Midbrain (tissue), 1 donor: Measurements from ENCODE around the gene AGFG2.
"Not testable (repeated sequence)": the region's sequence is repeated elsewhere in the genome, so short reads cannot be mapped to it uniquely, and the experiment has no call there.

Experiments used
- DNase-seq: peaks from one replicate; lab custom pipeline; 2025; lab: John Stamatoyannopoulos, UW

Gene AGFG2

GRCh38 chr7:100520138-100520537 is 18.9 kb upstream of the AGFG2 start:
- no peak for DNase-seq

- no peak for DNase-seq
Observed at GRCh38 chr7:100521076-100521475, 17.9 kb upstream of the AGFG2 start.

- DNase-seq, result not testable (repeated sequence)
Observed at GRCh38 chr7:100521909-100522593, 17.0 kb upstream of the AGFG2 start.

GRCh38 chr7:100523192-100523591 is 15.8 kb upstream of the AGFG2 start:
- not testable (repeated sequence) for DNase-seq

GRCh38 chr7:100528108-100528866 is 10.7 kb upstream of the AGFG2 start:
- DNase-seq, result not testable (repeated sequence)

GRCh38 chr7:100532165-100533022 is 6.6 kb upstream of the AGFG2 start:
- DNase-seq, result no peak

- DNase-seq, result not testable (repeated sequence)
Observed at GRCh38 chr7:100535982-100536381, 3.0 kb upstream of the AGFG2 start.

GRCh38 chr7:100536695-100537094 is 2.3 kb upstream of the AGFG2 start:
- DNase-seq, result not testable (repeated sequence)

- DNase-seq, result no peak
Observed at GRCh38 chr7:100538348-100538653, 702 bp upstream of the AGFG2 start.

GRCh38 chr7:100539436-100540006 is 518 bp downstream of the AGFG2 start:
- DNase-seq, result no peak

GRCh38 chr7:100540073-100540723 is 1.2 kb downstream of the AGFG2 start:
- DNase-seq, result no peak

- DNase-seq, result not testable (repeated sequence)
Observed at GRCh38 chr7:100541309-100541708, 2.3 kb downstream of the AGFG2 start.

GRCh38 chr7:100543586-100543985 is 4.6 kb downstream of the AGFG2 start:
- DNase-seq, result no peak

- DNase-seq, result no peak
Observed at GRCh38 chr7:100544386-100544785, 5.4 kb downstream of the AGFG2 start.

- DNase-seq, result no peak
Observed at GRCh38 chr7:100544967-100545359, 6.0 kb downstream of the AGFG2 start.

GRCh38 chr7:100545360-100546128 is 6.5 kb downstream of the AGFG2 start:
- DNase-seq, result peak; percentile 31

- DNase-seq, result no peak
Observed at GRCh38 chr7:100546129-100546925, 7.3 kb downstream of the AGFG2 start.

- no peak for DNase-seq
Observed at GRCh38 chr7:100546926-100547800, 8.2 kb downstream of the AGFG2 start.

GRCh38 chr7:100547872-100548271 is 8.9 kb downstream of the AGFG2 start:
- no peak for DNase-seq
